Suprapubic skin (tissue), 4 donors: ENCODE data around the gene SPATA6. TPM values are rescaled to one million over a fixed set of nuclear protein-coding genes. Genes with fewer than 3 reads are reported as not detected.
"Not testable (repeated sequence)": the region's sequence is repeated elsewhere in the genome, so short reads cannot be mapped to it uniquely, and the experiment has no call there.

ENCODE experiments used
- DNase-seq, 2 donors: peaks; one replicate each; pipeline ENCODE4 v3.0.0-alpha.2; 2019; ENCODE audit warnings: low spot score in 2 of 2
- H3K27ac ChIP-seq: fragments of 200-600 bp; sonication (generic); one replicate; pipeline ENCODE4 v1.5.1; 2019
- H3K27me3 ChIP-seq: fragments of 200-600 bp; sonication (generic); one replicate; pipeline ENCODE4 v1.5.1; 2019
- H3K36me3 ChIP-seq: fragments of 200-600 bp; sonication (generic); one replicate; pipeline ENCODE4 v1.5.1; 2019
- H3K4me1 ChIP-seq: fragments of 200-600 bp; sonication (generic); one replicate; pipeline ENCODE4 v1.5.1; 2019
- H3K4me3 ChIP-seq: fragments of 200-600 bp; sonication (generic); one replicate; pipeline ENCODE4 v1.5.1; 2019; ENCODE audit warnings: mild to moderate bottlenecking
- H3K9me3 ChIP-seq: fragments of 200-600 bp; sonication (generic); one replicate; pipeline ENCODE4 v1.5.1; 2019
- CTCF ChIP-seq, 2 donors: fragments of 200-600 bp in 1 of 2; fragments of 450-650 bp in 1 of 2; sonication (generic) in 1 of 2; IDR thresholded peaks; one replicate each; pipeline ENCODE4 v1.5.1; 2016 to 2019; ENCODE audit warnings: antibody characterized with exemption in 2 of 2, mild to moderate bottlenecking in 1 of 2, moderate library complexity in 1 of 2
- EP300 ChIP-seq: sonication (generic); formaldehyde crosslinking; IDR thresholded peaks from one replicate; pipeline ENCODE4 v1.6.1; 2017; ENCODE audit warnings: antibody characterized with exemption
- POLR2A ChIP-seq, 2 donors: fragments of 450-650 bp; IDR thresholded peaks; one replicate each; pipeline ENCODE4 v1.6.1; 2017; ENCODE audit warnings: antibody characterized with exemption in 2 of 2, mild to moderate bottlenecking in 2 of 2, moderate library complexity in 2 of 2
- POLR2AphosphoS5 ChIP-seq, 3 donors: sonication (generic); formaldehyde crosslinking; IDR thresholded peaks; one replicate each; pipeline ENCODE4 v1.6.1; 2017; ENCODE audit warnings: antibody characterized with exemption in 3 of 3
- WGBS: methylation state at CpG from one replicate; pipeline ENCODE4 v1.1.5; 2018; 5-methylcytosine and 5-hydroxymethylcytosine counted together
- total RNA-seq, 4 donors: library from RNA; depleted of rRNA; stranded (reverse); fragments of >200 nt; gene quantifications; one replicate each; pipeline ENCODE4 v1.1.0, GENCODE V29; 2016

The SPATA6 gene
- total RNA-seq, 4 donors from 2014 or later = 7.0 to 44.2 (median 10.8) TPM

- TF ChIP-seq POLR2AphosphoS5 (IDR thresholded peaks at IDR 0.05) (no peak), CTCF (IDR thresholded peaks at IDR 0.05) (no peak), EP300 (no peak), POLR2A (IDR thresholded peaks at IDR 0.05) (no peak)
- WGBS = 100% methylated on average over 1 of the region's 1 CpG
- Histone ChIP-seq H3K36me3 (peaks cover 13% of the 10 kb centered on the region), H3K27me3 (no peaks in the 10 kb centered on the region), H3K9me3 (peaks cover 3% of the 10 kb centered on the region), H3K27ac (no peak overlapping the region), H3K4me1 (no peaks in the 10 kb centered on the region), H3K4me3 (no peak overlapping the region)
- DNase-seq = no peak
Observed at GRCh38 chr1:48448932-48449331, 23.1 kb downstream of the SPATA6 start.

GRCh38 chr1:48444186-48444585, 27.8 kb downstream of the SPATA6 start:
- H3K4me1 ChIP-seq, DNase-seq, H3K27me3 ChIP-seq, H3K4me3 ChIP-seq, H3K27ac ChIP-seq: not testable (repeated sequence)
- Histone ChIP-seq H3K9me3 (peaks cover 10% of the 10 kb centered on the region), H3K36me3 (peaks cover 16% of the 10 kb centered on the region)
- 93% methylated on average over 7 of the region's 7 CpGs for WGBS

GRCh38 chr1:48442864-48443619, 29.0 kb downstream of the SPATA6 start:
- H3K36me3 ChIP-seq = peaks cover 18% of the 10 kb centered on the region
- peaks cover 2% of the 10 kb centered on the region for H3K4me1 ChIP-seq
- TF ChIP-seq POLR2AphosphoS5 (IDR thresholded peaks at IDR 0.05) (no peak), POLR2A (IDR thresholded peaks at IDR 0.05) (no peak), EP300 (no peak), CTCF (IDR thresholded peaks at IDR 0.05) (no peak)
- WGBS = 82% methylated on average over 6 of the region's 6 CpGs
- H3K4me3 ChIP-seq = no peak overlapping the region
- no peaks in the 10 kb centered on the region for H3K27me3 ChIP-seq
- H3K27ac ChIP-seq = no peak overlapping the region
- no peak for DNase-seq
- peaks cover 10% of the 10 kb centered on the region for H3K9me3 ChIP-seq

GRCh38 chr1:48440786-48441185, 31.2 kb downstream of the SPATA6 start:
- not testable (repeated sequence) for H3K27me3 ChIP-seq, H3K4me1 ChIP-seq, H3K27ac ChIP-seq, H3K4me3 ChIP-seq, DNase-seq
- H3K9me3 ChIP-seq = peaks cover 10% of the 10 kb centered on the region
- WGBS = 80% methylated on average over 3 of the region's 3 CpGs
- peaks cover 11% of the 10 kb centered on the region for H3K36me3 ChIP-seq

GRCh38 chr1:48439380-48439779, 32.6 kb downstream of the SPATA6 start:
- Histone ChIP-seq H3K4me3 (no peak overlapping the region), H3K9me3 (peaks cover 14% of the 10 kb centered on the region), H3K4me1 (peaks cover 2% of the 10 kb centered on the region), H3K27me3 (no peaks in the 10 kb centered on the region), H3K36me3 (peaks cover 15% of the 10 kb centered on the region), H3K27ac (no peak overlapping the region)
- no peak for TF ChIP-seq POLR2A (IDR thresholded peaks at IDR 0.05)
- TF ChIP-seq POLR2AphosphoS5 (IDR thresholded peaks at IDR 0.05) = no peak
- no peak for TF ChIP-seq CTCF (IDR thresholded peaks at IDR 0.05)
- no peak for TF ChIP-seq EP300
- WGBS = 99% methylated on average over 5 of the region's 9 CpGs
- no peak for DNase-seq

GRCh38 chr1:48437379-48437778, 34.6 kb downstream of the SPATA6 start:
- H3K27me3 ChIP-seq, H3K4me3 ChIP-seq, H3K27ac ChIP-seq, H3K9me3 ChIP-seq, H3K4me1 ChIP-seq, DNase-seq, H3K36me3 ChIP-seq: not testable (repeated sequence)

- not testable (repeated sequence) for H3K27me3 ChIP-seq, H3K9me3 ChIP-seq, H3K4me1 ChIP-seq, H3K4me3 ChIP-seq, H3K27ac ChIP-seq, H3K36me3 ChIP-seq, DNase-seq
- WGBS = 97% methylated on average over 27 of the region's 29 CpGs
Observed at GRCh38 chr1:48435312-48436002, 36.5 kb downstream of the SPATA6 start.
